ENCODE results near the gene PHC3.

DNA sequence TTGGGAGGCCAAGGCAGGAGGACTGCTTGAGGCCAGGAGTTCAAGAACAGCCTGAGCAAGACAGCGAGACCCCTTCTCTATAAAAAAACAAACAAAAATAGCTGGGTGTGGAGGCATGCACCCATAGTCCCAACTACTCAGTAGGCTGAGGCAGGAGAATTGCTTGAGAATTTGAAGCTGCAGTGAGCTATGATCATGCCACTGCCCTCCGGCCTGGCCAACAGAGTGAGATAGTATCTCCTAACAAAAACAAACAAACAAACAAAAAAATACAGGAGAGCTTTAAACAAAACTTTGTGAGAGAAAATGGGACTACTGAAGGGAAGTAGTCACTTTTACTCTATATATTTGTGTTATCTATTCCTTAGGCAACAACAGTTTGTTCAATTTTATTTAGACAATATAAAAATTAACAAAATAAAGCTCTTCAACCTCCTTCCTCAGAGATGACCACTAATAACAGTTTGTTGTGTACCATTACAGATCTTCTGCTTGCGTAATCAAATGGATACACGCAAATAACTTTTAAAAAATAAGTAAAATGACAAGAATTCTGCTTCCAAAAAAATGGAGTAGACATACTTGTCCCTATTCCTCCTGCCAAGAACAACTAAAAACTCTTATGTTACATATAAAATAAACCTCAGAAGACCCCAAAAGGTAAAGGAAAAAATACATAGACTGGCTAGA lies 17.4 kb downstream of the PHC3 start:
- TF ChIP-seq, protein P1, sequence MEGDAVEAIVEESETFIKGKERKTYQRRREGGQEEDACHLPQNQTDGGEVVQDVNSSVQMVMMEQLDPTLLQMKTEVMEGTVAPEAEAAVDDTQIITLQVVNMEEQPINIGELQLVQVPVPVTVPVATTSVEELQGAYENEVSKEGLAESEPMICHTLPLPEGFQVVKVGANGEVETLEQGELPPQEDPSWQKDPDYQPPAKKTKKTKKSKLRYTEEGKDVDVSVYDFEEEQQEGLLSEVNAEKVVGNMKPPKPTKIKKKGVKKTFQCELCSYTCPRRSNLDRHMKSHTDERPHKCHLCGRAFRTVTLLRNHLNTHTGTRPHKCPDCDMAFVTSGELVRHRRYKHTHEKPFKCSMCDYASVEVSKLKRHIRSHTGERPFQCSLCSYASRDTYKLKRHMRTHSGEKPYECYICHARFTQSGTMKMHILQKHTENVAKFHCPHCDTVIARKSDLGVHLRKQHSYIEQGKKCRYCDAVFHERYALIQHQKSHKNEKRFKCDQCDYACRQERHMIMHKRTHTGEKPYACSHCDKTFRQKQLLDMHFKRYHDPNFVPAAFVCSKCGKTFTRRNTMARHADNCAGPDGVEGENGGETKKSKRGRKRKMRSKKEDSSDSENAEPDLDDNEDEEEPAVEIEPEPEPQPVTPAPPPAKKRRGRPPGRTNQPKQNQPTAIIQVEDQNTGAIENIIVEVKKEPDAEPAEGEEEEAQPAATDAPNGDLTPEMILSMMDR (conservative IDR thresholded peaks at IDR 0.05; ENCODE audit: low read length), result no peak
- TF ChIP-seq EZH2phosphoT487 (IDR thresholded peaks at IDR 0.05; ENCODE audit: borderline replicate concordance, low read depth, low read length), result no peak

Measured in OCI-LY7 (cell line).